Regular cardiac myocyte (primary cell): ENCODE measurements around the gene CHRM5. TPM values are rescaled to one million over a fixed set of nuclear protein-coding genes. Genes with fewer than 3 reads are reported as not detected.

Experiments
- total RNA-seq: library from RNA; depleted of rRNA; stranded (reverse); fragments of >200 nt; gene quantifications from 2 replicates; pipeline ENCODE4 v1.2.3, GENCODE V29; 2014

The CHRM5 gene
- total RNA-seq, result not detected in 2 replicates

GRCh38 chr15:33968224-33968623 is at the start of gene CHRM5:
Gene CHRM5, plus strand, starts transcription at chr15:33968497. Its CDS starts 94,221 bp downstream, at chr15:34062718.

GRCh38 chr15:34038871-34039789 is 70.8 kb downstream of the CHRM5 start, which contains the start of gene AVEN:
Gene AVEN, minus strand, starts transcription at chr15:34039204. Its CDS starts 158 bp downstream, at chr15:34039046.

GRCh38 chr15:34101366-34102174 is 133.3 kb downstream of the CHRM5 start, which contains the start of the genes EMC7 and PGBD4:
Gene EMC7, minus strand, starts transcription at chr15:34101862. Its CDS starts 23 bp downstream, at chr15:34101839.
Gene PGBD4, plus strand, starts transcription at chr15:34102083. Its CDS starts 449 bp downstream, at chr15:34102532.

Other genes with a start within 250 kb of the CHRM5 start
- 46.8 and 47.4 TPM in 2 replicates for gene AVEN, start 70.7 kb downstream of the CHRM5 start, total RNA-seq
- gene EMC7, start 133.4 kb downstream of the CHRM5 start, total RNA-seq, result 41.7 and 102 TPM in 2 replicates
- gene PGBD4, start 133.6 kb downstream of the CHRM5 start, total RNA-seq, result 1.9 and 2.5 TPM in 2 replicates
- gene KATNBL1, start 241.6 kb downstream of the CHRM5 start, total RNA-seq, result 44.9 and 47.1 TPM in 2 replicates